HepG2 (cell line): ENCODE measurements around the gene ATF1. TPM values are rescaled to one million over a fixed set of nuclear protein-coding genes. Genes with fewer than 3 reads are reported as not detected.
A peak's percentile ranks its signal among the peaks of the same experiment; 100 is the strongest.

Experiments used
- ATAC-seq: fragments of 200-7000 bp; cut with Tn5 transposase; 3 replicates; pipeline ENCODE4 v1.9.1; 2020; ENCODE audit warnings: mild to moderate bottlenecking, moderate library complexity
- BruUV-seq: library from RNA; stranded (reverse); fragments of 400-500 nt; replicated peaks from 2 replicates; lab custom pipeline; 2021; lab: Mats Ljungman, UMichigan
- CTCF ChIA-PET: fragments of 300-600 bp; formaldehyde crosslinking; extraction: SDS; loops from one replicate; lab custom pipeline; 2021; ENCODE audit warnings: low total read pairs, inconsistent platforms, low intra/inter-chr PET ratio; lab: Yijun Ruan, JAX
- POLR2A ChIA-PET: fragments of 350-600 bp; sonication (Branson Sonifier 250); formaldehyde crosslinking; loops from one replicate; lab custom pipeline; 2020; ENCODE audit warnings: antibody characterized with exemption, inconsistent platforms; lab: Yijun Ruan, JAX
- DNase-seq: peaks from one replicate; pipeline ENCODE4 v3.0.0-alpha.2; 2015; ENCODE audit warnings: low spot score
- FAIRE-seq: peaks from 3 replicates; lab custom pipeline; 2011; peaks lifted over from hg19 to GRCh38; lab: Jason Lieb, UNC
- H2AFZ ChIP-seq: one replicate; pipeline ENCODE4 v1.6.1; 2011; ENCODE audit warnings: low read length, inconsistent platforms
- H3K27ac ChIP-seq: fragments of 300-600 bp; 3 replicates; pipeline ENCODE4 v1.8.0; 2011; ENCODE audit warnings: mixed run types, mild to moderate bottlenecking, mixed read lengths, low read length, inconsistent platforms; ENCODE audit not compliant: insufficient read depth; ENCODE audit errors: extremely low read length
- H3K27me3 ChIP-seq, 2 experiments: fragments of 200-600 bp in 1 of 2; 2 replicates in 1 of 2; 3 replicates in 1 of 2; pipeline versions ENCODE4 v1.6.0 to v1.8.0; 2011; ENCODE audit warnings: low read length in 2 of 2, mild to moderate bottlenecking in 2 of 2, moderate library complexity in 2 of 2, inconsistent platforms in 1 of 2; ENCODE audit not compliant: insufficient read depth in 2 of 2, control insufficient read depth in 1 of 2
- H3K36me3 ChIP-seq, 2 experiments: fragments of 200-600 bp in 1 of 2; replicated peaks in 1 of 2; 2 replicates in 1 of 2; 3 replicates in 1 of 2; pipeline versions ENCODE4 v1.5.1 to v1.8.0; 2011; ENCODE audit warnings: low read length in 2 of 2, inconsistent platforms in 1 of 2; ENCODE audit not compliant: insufficient read depth in 2 of 2, control insufficient read depth in 1 of 2
- H3K4me1 ChIP-seq: 2 replicates; pipeline ENCODE4 v1.5.1; 2012; ENCODE audit warnings: low read length, inconsistent platforms; ENCODE audit not compliant: insufficient read depth
- H3K4me2 ChIP-seq: 2 replicates; pipeline ENCODE4 v1.6.0; 2011; ENCODE audit warnings: low read depth, low read length, inconsistent platforms
- H3K4me3 ChIP-seq, 3 experiments: fragments of 200-600 bp in 1 of 3; sonication (generic), shearing (Covaris generic) in 1 of 3; replicated peaks in 1 of 3; 2 replicates each; pipeline ENCODE4 v1.5.1; 2011 to 2016; ENCODE audit warnings: low read length in 3 of 3, inconsistent platforms in 2 of 3, low read depth in 2 of 3, mild to moderate bottlenecking in 2 of 3, control low read depth in 1 of 3, mixed read lengths in 1 of 3; ENCODE audit not compliant: insufficient read depth in 1 of 3
- H3K79me2 ChIP-seq: one replicate; pipeline ENCODE4 v1.6.1; 2011; ENCODE audit warnings: low read length, inconsistent platforms; ENCODE audit not compliant: insufficient read depth
- H3K9ac ChIP-seq: 2 replicates; pipeline ENCODE4 v1.6.0; 2011; ENCODE audit warnings: mild to moderate bottlenecking, low read depth, low read length, inconsistent platforms; ENCODE audit not compliant: insufficient read depth
- H3K9me3 ChIP-seq: 2 replicates; pipeline ENCODE4 v1.5.1; 2012; ENCODE audit warnings: mild to moderate bottlenecking, low read length
- H4K20me1 ChIP-seq: 2 replicates; pipeline ENCODE4 v1.6.0; 2011; ENCODE audit warnings: inconsistent platforms, mild to moderate bottlenecking, low read length, moderate library complexity; ENCODE audit not compliant: insufficient read depth
- CREM ChIP-seq, 2 experiments: sonication (generic) in 1 of 2; formaldehyde crosslinking in 1 of 2; IDR thresholded peaks; 2 replicates each; pipeline versions ENCODE4 v1.4.0 to v1.6.1; 2016 to 2020; ENCODE audit warnings: antibody characterized with exemption in 1 of 2, mild to moderate bottlenecking in 1 of 2, missing genetic modification reagents in 1 of 2
- ONECUT2 ChIP-seq: sonication (generic); formaldehyde crosslinking; IDR thresholded peaks from 2 replicates; pipeline ENCODE4 v1.4.0; 2020; ENCODE audit warnings: missing genetic modification reagents
- PHB2 ChIP-seq: fragments of 450-650 bp; IDR thresholded peaks from 2 replicates; pipeline ENCODE4 v1.6.1; 2018; ENCODE audit not compliant: partially characterized antibody
- SETDB1 ChIP-seq: sonication (generic); formaldehyde crosslinking; IDR thresholded peaks from 2 replicates; pipeline ENCODE4 v1.5.1; 2020; ENCODE audit warnings: missing genetic modification reagents, mild to moderate bottlenecking, borderline replicate concordance
- TAF1 ChIP-seq: sonication (generic); formaldehyde crosslinking; IDR thresholded peaks from 2 replicates; pipeline ENCODE4 v1.4.0; 2020; ENCODE audit warnings: missing genetic modification reagents
- ZFP82 ChIP-seq: sonication (generic); formaldehyde crosslinking; IDR thresholded peaks from 2 replicates; pipeline ENCODE4 v1.5.1; 2020; ENCODE audit warnings: mild to moderate bottlenecking, missing genetic modification reagents, borderline replicate concordance
- WGBS: methylation state at CpG from one replicate; pipeline ENCODE4 v1.1.6; 2017; ENCODE audit warnings: low lambda C conversion rate; 5-methylcytosine and 5-hydroxymethylcytosine counted together
- in situ Hi-C: cut with HindIII; loops from 2 replicates; pipeline ENCODE4 v1.10.0; 2017; ENCODE audit warnings: low pct_unique_long_range_greater_than_20kb; ENCODE audit not compliant: extremely low pct_ligation_motif_present
- intact Hi-C: fragments of 100-400 bp; cut with micrococcal nuclease; formaldehyde crosslinking; loops from one replicate; pipeline ENCODE4 v1.10.0; 2022; ENCODE audit not compliant: unreplicated experiment
- polyA plus RNA-seq, 8 experiments: library from polyadenylated mRNA; depleted of rRNA in 3 of 8; stranded (reverse) in 7 of 8; unstranded in 1 of 8; fragments of >200 nt; fragmentation: Illumina TruSeq in 4 of 8; extraction: Trizol in 4 of 8; gene quantifications; 2 replicates each; pipeline versions ENCODE4 v1.2.1 to v1.2.3, GENCODE V29; 2011 to 2016; ENCODE audit warnings: low read depth in 4 of 8, missing spikeins in 1 of 8, mixed read lengths in 1 of 8; ENCODE audit not compliant: insufficient read depth in 1 of 8
- total RNA-seq, 5 experiments: library from RNA; depleted of rRNA; stranded (reverse); fragments of >200 nt; fragmentation: Illumina TruSeq; extraction: Trizol; gene quantifications; 2 replicates each; pipeline ENCODE4 v1.2.3, GENCODE V29; 2016; ENCODE audit warnings: low read depth in 1 of 5
- TF ChIP-seq, protein P1 (sequence below): sonication (generic); formaldehyde crosslinking; IDR thresholded peaks from 2 replicates; pipeline ENCODE4 v1.4.0; 2020; ENCODE audit warnings: missing genetic modification reagents
- TF ChIP-seq, protein P2 (sequence below): sonication (generic); formaldehyde crosslinking; IDR thresholded peaks from 2 replicates; pipeline ENCODE4 v1.4.0; 2020; ENCODE audit warnings: missing genetic modification reagents, borderline replicate concordance

Gene ATF1
- total and polyA plus RNA-seq, 2 of the 13 experiments (the other 11 are each of a cell fraction or from before 2014, with no cell fraction given) = 29.3 to 52.0 TPM

DNA sequence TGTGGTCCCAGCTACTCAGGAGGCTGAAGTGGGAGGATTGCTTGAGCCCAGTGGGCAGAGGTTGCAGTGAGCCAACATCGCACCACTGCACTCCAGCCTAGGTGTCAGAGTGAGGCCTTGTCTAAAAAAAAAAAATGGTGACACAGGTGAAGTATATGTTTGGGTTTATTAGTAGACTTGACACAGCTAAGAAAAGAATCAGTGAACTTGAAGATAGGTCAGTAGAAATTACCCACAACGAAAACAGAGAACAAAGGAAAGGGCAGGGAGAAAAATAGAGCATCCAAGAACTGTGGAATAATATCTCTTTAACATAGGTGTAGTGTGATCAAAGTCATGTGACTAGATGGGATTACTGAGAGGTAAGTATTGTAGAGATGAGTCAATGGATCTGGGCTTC is 23.7 kb downstream of the ATF1 start:
- in situ Hi-C loops (no loop called here), intact Hi-C loops (no loop called here)
- Histone ChIP-seq H3K36me3 (peaks cover 0 to 1% of the 10 kb centered on the region in 2 experiments; a peak in 2 of 5 replicates), H3K9ac (no peak overlapping the region), H3K4me3 (no peak overlapping the region), H3K79me2 (peaks cover 12% of the 10 kb centered on the region), H3K27ac (peak overlapping the region; percentile 62)
- ATAC-seq = no peak
- TF ChIP-seq TAF1 (CRISPR knock-in tag) (no peak), ZFP82 (CRISPR knock-in tag) (peak; percentile 63; the same call in 1 of the 2 replicates), ONECUT2 (CRISPR knock-in tag) (no peak)
- TF ChIP-seq, all 625 proteins: peak for 1
- no peaks in the 10 kb centered on the region for H3K9me3 ChIP-seq
- BruUV-seq = no TSS peak
- no peaks in the 10 kb centered on the region for H3K27me3 ChIP-seq
- CTCF ChIA-PET = no interaction called here
- peaks cover 42% of the 10 kb centered on the region for H3K4me1 ChIP-seq
- FAIRE-seq (no peak), DNase-seq (no peak)
- POLR2A ChIA-PET = interaction anchor here (1.2 to 2.6 kb wide), 6 partner anchors 19 to 239 kb away, joined by 3 to 28 read pairs (median 5); partner anchors contain the start of genes ATF1 and SLC11A2
- no peaks in the 10 kb centered on the region for H4K20me1 ChIP-seq
- H3K4me2 ChIP-seq = no peak overlapping the region
- H2AFZ ChIP-seq = no peak overlapping the region
- WGBS = 94% methylated on average over 2 of the region's 2 CpGs

DNA sequence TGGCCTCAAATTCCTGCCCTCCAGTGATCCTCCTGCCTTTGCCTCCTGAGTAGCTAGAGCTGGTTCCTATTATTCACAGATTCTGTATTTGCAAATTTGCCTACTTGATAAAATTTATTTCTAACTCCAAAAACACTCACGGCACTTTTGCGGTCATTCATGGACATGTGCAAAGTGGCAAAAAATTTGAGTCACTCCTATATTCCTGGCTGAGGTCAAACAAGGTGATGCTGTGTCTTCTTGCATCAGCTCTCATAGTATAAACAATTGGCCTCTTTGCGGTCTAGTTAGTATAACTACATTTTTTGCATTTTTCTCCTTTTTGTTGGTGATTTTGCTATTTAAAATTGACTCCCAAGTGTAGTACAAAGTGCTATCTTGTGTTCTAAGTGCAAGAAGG is 24.7 kb downstream of the ATF1 start:
- ChIA-PET POLR2A (interaction anchor here (1.2 to 1.4 kb wide), 3 partner anchors 23 to 238 kb away, joined by 3 to 5 read pairs (median 4); partner anchors contain the start of gene SLC11A2), CTCF (no interaction called here)
- Histone ChIP-seq H3K9me3 (no peaks in the 10 kb centered on the region), H3K27me3 (no peaks in the 10 kb centered on the region), H3K4me2 (no peak overlapping the region), H3K4me3 (no peak overlapping the region), H3K4me1 (peaks cover 42% of the 10 kb centered on the region), H4K20me1 (no peaks in the 10 kb centered on the region), H3K79me2 (peaks cover 12% of the 10 kb centered on the region), H3K27ac (peak overlapping the region; percentile 27), H3K36me3 (peaks cover 0 to 1% of the 10 kb centered on the region in 2 experiments; a peak in 2 of 5 replicates), H3K9ac (no peak overlapping the region), H2AFZ (no peak overlapping the region)
- intact Hi-C loops = no loop called here
- ATAC-seq (no peak), FAIRE-seq (no peak), DNase-seq (peak; percentile 32)
- WGBS = 86% methylated on average over 3 of the region's 3 CpGs
- in situ Hi-C loops = no loop called here
- no TSS peak for BruUV-seq
- TF ChIP-seq SETDB1 (CRISPR knock-in tag) (no peak), PHB2 (no peak), CREM (IDR thresholded peaks at IDR 0.05) (no peak), CREM (CRISPR knock-in tag; IDR thresholded peaks at IDR 0.05) (no peak)
- TF ChIP-seq, protein P1, sequence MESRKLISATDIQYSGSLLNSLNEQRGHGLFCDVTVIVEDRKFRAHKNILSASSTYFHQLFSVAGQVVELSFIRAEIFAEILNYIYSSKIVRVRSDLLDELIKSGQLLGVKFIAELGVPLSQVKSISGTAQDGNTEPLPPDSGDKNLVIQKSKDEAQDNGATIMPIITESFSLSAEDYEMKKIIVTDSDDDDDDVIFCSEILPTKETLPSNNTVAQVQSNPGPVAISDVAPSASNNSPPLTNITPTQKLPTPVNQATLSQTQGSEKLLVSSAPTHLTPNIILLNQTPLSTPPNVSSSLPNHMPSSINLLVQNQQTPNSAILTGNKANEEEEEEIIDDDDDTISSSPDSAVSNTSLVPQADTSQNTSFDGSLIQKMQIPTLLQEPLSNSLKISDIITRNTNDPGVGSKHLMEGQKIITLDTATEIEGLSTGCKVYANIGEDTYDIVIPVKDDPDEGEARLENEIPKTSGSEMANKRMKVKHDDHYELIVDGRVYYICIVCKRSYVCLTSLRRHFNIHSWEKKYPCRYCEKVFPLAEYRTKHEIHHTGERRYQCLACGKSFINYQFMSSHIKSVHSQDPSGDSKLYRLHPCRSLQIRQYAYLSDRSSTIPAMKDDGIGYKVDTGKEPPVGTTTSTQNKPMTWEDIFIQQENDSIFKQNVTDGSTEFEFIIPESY (CRISPR knock-in tag) = peak; percentile 25; the same call in 1 of the 2 replicates
- TF ChIP-seq, protein P2, sequence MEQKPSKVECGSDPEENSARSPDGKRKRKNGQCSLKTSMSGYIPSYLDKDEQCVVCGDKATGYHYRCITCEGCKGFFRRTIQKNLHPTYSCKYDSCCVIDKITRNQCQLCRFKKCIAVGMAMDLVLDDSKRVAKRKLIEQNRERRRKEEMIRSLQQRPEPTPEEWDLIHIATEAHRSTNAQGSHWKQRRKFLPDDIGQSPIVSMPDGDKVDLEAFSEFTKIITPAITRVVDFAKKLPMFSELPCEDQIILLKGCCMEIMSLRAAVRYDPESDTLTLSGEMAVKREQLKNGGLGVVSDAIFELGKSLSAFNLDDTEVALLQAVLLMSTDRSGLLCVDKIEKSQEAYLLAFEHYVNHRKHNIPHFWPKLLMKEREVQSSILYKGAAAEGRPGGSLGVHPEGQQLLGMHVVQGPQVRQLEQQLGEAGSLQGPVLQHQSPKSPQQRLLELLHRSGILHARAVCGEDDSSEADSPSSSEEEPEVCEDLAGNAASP (CRISPR knock-in tag) = peak; percentile 76; the same call in 1 of the 2 replicates
